HS-27A (cell line): ENCODE measurements around the gene HHATL.

ENCODE experiments used
- DNase-seq: peaks from one replicate; pipeline ENCODE4 v3.0.0-alpha.2; 2012; ENCODE audit warnings: low read depth, missing footprints

The HHATL gene

DNA sequence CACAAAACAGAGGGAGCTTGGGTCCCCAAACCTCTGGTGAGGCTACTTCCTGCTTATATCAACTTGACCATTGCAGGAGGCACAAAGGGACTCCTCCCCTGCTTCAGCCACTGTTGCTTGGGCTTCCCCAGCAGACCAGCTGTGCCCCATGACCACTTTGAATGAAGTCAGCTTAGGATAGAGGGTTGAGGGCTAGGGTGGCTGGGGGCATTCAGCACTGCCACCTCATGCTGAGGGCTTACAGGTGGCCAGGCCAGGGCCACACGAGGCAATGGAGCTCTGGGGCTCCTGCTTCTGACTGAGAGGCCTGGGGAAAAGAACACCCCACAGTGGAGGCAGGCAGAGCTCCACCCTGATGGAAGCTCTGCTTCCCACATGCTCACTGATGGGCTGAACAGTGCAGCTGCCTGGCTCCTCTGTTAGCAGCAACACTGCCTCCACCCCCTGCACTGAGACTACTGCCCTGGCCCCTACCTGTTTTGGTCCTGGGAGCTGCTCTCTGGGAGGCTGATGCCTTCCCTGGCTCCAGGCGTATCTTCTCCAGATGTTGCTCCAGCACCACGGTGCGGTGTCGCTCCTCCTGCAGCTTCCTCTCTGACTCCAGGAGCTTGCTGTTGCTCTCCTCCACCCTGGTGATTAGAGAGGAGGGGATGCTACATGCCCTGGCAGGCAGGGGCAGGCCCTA lies 10.2 kb upstream of the HHATL start:
- DNase-seq = no peak

DNA sequence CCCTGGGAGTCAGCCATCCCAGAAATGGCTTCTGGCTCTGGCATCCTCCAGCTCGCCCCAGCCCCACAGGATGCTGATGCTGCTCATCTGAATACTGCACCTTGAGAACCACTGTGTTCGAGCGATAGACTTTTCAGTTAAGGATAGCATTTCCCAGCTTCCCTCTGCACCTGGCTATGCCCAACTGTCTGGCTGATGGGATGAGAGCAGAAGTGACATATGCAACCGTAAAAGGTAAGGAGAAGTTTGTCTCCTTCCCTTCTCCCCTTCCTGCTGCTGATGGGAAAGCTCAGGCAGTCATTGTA lies 9.7 kb upstream of the HHATL start:
- DNase-seq = no peak

DNA sequence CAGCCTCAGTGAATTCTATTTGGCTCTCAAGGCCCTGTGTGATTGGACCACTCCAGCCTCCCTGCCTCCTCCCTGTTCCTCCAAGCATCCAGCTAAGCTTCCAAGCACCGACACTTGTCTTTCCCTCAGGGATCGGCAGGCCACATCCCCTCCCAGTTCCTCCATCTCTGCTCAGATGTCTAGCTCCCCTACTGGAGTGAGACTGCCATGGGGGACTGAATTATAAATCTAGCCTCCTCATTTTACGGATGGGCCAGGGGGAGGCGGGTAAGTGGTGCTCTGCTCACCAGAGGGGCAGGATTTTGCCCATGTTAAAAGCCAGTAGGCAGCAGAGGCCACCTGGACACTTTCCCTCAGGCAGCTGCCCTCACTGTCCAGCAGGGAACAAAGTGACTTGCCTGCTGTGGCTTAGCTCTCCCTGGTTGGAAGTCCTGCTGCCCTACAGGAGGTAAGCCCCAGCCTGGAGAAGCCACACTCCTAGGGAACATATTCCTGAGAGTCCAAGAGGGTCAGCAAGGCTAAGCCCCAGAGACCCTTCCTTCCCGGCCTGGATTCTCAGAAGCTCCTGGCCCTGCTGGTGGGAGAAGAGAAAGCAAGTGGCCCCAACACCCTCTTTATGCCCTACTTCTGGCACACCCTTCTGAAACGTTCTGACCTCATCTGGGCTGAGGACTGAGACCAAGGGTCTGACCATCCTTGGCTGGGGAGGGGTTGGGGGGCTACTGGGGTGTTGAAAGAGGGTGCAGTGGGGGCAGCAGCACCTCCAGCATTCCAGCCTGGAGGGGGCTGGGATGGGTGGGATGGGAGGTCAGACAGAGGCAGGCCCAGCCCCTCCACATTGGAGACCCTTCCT lies 9.1 kb upstream of the HHATL start:
- DNase-seq = no peak

DNA sequence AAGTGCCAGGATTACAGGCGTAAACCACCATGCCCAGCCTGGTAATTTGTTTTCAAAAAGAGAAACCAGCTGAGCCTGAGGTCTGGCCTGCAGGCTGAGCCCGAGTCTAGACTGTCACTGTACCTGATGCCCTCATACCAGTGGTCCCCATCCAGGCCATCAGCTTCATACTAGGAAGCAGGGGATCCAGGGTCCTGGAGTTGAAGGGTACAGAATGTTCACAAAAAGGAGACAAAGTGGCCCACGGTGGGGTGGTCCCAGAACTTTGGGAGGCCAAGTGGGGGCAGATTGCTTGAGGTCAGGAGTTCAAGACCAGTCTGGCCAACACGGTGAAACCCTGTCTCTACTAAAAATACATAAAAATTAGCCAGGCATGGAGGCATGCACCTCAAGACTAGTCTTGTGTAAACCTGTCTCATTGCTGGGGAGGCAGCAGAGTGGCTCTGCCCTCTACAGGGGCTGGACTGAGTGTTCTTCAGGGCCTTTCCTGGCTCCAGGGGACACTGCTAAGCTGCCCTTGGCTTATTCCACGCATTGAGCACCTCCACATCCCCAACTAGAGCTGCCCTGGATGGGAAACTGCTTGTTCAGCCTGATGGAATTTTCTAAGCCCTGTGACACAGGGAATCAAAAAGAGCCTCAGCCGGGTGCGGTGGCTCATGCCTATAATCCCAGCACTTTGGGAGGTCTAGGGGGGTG lies 7.9 kb upstream of the HHATL start:
- no peak for DNase-seq

DNA sequence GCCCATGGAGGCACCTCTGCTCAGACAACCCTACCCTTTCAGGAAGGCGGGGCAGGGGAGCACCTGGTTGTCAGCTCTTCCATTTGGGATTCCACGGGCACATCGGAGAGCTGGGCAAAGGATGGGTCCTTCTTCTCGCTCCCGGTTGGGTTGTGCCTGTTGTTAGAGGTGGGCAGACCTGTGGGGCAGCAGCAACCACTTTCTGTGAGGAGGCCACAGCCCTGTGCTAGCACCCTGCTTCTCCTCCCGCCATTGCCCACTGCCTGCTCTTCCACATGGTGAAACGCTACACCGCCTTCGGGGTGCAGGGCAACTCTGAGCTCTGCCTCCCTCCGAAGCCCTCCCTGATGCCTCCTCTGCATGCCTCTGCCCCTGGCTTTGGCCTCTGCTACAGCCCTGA lies 7.0 kb upstream of the HHATL start:
- no peak for DNase-seq

DNA sequence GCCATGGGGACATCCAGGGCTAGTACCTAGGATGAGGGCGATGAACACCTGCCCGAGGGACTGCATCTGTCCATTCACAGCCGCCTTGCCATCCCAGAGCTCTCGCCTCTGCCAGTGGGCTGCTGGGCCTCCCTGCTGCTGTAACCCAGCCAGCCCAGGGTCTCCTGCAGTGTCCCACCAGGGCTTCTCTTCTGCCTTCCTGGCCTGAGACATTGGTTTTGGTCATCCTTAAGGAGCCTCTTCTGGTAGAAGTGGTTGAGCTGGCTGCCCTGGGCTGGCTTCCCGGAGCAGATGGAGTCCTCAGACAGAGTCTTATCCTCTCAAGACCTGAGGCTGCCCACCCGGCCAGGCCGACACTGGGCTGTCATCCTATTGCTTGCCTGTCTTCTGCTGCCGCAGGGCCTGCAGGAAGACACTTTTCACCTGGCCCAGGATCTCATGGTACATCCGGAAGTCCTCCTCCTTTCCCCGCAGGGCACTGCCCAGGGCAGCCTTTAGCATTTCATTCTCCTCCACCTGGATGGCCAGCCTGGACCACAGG lies 6.1 kb upstream of the HHATL start:
- no peak for DNase-seq

DNA sequence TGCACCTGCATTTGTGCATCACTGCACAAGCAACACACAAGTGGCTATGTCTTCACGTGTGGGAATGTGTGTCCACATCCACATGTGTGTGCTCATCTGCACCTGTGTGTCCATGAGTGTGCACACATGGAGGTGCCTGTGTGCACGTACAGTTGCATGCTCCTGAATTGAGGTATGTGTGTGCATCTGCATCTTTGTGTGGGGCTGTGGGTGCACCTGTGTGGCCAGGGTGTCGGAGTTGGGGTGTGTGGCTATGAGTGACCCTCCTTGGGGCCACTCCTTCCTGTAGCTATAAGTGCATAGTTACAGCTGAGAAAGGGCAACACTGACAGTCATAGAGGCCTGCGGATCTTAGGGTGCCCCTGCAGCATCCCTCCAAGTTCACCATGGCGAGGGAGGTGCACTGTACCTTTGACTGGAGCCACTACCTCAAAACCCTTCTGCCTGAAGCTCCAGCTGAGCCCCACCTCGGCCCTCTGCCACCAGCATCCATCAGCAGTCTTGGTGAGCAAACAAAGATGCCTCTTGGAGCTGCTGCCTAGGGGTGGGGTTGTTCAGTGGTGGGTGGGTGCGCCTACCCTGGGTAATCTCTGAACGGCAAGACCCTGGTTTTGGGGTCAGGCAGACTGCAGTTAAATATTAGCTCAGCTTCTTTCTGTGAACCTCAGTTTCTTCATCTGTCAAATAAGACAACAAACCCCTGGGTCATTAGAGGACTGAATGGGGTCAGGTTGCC lies 5.2 kb upstream of the HHATL start:
- no peak for DNase-seq

DNA sequence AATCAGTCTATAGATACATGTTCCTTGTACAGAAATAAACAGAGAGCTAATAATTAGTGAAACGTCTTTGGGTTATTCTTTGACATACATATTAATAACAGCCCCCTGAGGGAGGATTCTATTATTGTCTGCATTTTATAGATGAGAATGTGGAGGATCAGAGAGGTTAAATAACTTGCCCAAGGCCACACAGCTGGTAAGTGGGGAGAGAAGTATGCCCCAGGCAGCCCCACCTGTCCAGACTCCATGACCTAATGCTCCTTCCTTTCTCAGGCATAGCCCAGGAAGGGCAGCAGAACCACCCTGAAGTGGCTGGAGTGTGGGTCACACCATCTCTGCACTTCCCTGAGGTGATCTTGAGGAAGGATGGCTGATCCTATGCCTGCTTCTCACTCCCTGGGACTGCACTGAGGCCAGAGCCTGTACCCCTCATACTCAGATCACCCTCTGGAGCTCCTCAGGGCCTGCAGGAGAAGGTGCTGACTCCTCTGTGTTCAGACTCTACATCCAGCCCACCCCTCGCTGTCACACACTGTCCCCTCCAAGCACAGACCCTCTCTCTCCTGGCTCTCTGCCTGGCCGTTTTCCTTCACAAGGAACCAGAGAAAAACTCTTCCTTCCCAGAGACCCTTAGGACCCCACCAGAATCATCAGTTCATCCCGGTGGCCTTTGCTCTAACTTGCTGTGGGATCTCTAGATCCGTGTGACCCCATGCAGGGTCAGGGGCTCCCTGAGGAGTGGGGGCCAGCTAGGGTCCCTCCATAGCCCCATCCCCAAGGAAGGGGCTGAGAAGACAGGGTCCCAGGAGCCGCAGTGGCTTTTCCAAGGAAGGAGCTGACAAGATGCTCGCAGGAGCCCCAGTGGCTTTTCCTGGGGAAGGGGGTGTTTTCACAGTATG lies 4.4 kb upstream of the HHATL start:
- DNase-seq = no peak

DNA sequence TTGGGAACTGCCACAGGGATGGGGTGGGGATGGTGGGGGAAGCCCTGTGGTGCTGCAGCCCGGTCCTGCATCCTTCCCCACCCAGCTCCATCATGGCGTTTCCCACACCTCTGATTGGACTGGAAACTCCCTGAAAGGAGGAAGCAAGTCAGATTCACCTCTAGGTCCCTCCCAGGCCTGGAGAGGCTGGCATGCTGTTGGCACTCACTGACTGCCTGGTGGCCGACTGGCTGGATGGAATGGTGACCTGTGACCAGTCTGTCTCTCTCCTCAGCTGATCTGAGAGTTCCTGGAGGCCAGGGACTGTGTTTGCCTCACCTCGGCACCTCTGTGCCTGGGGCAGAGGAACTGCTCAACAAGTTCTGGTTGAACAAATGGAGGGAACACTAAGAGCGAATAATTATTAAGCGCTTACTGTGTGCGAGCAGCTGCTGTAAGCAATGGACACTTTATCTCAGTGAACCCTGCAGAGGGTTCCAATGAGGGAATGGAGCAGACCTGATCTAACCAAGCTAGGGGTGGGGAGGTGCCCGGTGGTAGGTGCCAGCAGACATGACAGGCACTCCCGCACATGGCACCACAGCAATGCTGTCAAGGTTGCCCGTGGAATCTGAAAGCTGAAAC lies 3.5 kb upstream of the HHATL start:
- no peak for DNase-seq

DNA sequence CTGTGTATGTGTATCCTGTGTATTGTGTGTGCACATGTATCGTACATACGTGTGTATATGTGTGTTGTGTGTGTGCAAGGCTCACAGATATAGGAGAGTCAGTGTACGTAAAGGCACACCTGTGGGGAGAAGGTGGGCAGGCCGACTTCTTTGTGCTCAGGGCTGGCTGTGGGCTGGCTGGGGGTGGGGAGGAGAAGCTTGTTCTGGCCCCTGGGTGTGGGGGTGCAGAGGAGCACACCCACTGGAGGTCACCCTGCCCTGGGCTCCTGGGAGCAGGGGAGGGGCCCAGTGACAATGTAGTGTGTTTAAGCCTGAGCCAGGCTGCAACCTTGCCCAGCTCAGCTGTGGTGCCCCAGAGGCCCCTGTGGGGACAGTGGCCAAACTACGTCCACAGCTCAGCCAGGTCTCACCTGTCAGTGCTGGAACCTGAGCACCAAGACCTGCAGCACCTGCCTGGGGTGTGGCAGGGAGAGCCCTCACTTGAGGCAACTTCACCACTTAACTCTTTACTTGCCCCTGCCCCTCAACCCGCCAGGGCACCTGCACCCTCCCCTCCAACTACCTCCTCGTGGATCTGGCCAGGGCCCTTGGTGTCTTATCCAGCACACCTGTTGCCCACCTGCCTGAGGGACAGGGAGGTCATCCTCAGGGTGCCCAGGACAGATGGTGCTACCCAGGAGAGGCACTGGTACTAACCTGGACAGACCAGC lies 2.6 kb upstream of the HHATL start:
- DNase-seq = no peak

DNA sequence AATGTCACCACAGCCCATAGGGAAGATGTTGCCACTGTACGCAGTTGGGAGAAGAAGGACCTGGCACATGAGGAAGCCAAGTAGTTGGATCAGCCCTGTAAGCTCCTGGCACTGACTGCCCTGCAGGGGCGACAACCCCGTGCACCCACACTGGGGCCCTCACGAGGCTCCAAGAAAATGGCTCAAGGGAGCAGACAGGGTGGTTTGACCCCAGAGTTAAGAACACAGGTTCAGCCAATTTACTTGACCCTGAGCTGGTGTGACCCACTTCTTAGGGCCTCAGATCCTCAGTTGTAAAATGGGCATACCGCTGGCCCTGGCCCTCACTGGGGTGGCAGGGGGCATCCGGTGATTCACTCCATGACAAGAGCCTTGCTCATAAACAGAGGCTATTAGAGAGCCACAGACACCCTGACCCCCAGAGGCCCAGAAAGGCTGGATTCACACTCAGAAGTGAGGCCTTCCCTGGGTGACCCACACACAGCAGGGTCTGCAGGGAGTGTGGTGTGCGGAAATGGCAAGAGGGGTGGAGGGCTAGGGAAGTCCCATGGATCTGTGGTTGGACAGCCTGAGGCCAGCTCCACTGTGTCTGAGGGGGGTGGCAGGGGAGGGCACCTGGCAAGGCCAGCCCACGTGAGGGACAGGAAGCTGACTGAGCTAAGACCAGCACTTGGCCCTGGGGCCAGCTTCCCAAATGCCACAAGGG lies 1.7 kb upstream of the HHATL start:
- DNase-seq = no peak

DNA sequence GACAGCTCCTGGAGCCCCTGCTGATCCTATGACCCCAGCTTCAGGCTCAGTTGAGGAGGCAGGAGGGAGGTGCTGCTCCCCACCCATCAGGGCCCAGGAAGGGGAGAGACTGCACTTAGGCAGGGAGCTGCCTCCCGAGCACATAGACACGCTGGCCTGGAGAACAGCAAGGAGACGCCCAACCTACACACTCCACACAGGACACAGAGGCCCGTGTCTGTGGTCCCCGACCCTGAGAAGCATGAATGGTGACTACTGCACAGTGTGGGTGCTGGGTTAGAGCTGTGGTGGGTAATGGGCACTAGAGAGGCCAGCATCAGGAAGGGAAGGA lies 1.1 kb upstream of the HHATL start:
- DNase-seq = no peak

DNA sequence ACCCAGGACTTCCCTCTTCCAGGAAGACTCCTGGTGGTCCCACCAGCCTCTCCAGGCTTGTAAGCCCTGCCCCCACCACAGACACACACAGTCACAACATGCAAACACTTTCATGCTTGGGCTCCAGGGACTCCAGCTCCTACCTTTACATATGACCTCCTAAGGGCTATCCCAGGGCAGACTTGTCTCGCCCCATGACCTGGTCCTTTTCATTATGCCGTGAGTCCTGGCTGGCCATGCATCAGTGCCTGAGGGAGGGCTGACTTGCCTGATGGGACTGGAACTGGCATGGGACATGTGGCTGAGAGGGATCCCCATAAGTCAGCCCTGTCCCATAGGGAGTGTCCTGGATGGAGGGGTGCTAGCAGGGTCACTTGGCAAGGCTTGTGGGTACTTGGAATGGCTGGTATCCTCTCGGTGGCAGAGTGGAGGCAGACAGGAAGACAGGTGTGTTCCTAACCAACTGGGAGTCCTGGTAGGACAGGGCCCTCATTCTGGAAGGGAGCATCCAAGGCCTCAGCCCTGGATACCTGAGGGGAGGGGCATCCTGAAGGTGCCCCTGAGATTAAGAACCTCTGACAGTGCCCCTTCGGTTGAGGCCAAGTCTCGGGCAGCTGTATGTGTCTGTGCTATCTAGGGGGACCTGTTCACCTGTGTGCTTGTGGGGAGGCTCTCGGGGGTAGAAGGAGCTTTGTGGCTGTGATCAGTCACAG lies 540 bp upstream of the HHATL start:
- no peak for DNase-seq

DNA sequence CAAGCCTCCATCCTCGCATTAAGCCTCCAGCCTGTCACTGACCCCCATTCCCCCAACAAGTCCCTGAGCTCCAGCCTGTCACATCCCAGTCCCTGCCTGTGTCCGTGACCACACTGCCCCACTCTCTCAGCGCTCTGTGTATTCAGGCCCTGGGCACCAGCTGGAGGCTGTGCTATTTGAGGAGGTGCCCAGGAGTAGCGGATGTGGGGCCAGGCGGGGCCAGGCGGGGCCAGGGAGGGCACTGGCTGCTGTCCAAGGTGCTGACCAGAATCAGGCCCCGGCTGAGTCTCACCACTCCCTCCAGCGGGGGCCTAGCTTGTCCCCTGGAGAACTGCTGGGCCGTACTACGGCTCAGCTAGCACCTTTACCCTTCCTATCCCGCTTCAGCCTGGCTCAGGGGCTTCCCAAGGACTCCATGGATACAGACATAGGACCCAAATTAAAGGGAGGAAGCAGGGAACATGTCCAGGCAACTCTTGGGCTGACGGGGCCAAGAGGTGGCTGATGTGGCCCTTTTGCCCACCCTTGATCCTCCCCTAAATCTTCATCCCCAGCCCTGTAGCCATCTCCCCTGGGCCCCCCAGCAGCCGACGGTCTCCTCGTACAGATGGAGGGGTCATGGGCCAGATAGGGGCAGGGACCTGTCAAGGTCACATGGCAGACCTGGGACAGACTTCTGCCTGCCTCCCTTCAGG lies 1.1 kb downstream of the HHATL start:
- no peak for DNase-seq

DNA sequence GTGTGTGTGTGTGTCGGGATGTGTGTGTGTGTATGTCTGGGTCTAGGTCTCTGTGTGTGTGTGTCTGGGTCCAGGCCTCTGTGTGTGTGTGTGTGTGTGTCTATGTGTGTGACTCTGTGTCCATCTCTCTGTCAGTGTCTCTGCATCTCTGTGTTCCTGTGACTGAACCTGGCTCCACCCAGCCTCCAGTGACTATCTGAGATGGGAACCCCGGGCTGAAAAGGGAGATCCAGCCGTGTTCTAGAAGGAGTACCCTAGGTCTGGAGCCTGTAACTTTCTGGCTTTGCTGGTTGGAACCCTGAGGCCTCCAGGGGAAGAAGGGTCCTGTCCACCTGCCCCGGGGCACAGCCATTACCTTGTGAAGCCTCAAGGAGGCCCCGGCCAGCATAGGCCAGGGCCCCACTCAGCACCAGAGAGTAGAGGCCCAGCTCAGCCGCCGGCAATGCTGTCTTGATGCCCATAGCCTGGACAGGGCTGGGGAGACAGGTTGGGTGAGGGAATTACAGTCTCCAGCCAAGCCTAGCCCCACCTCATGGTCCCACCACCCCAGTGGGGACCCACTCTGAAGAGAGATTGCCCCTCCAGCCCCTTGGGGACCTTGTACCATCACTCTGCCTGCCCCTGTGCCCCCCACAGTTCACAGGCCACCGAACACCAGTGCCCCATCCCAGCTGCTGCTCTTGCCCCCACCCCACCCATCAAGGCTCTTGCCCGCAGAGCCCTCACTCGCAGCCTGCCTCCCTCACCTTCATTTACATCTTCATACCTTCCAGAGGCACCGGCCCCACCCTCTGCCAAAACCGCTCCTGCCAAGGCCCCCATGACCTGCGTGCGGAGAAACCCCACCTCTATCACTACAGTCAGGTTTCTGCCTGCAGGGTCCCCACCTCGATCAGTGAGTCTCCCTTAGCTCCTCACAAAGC lies 2.0 kb downstream of the HHATL start:
- DNase-seq = no peak

DNA sequence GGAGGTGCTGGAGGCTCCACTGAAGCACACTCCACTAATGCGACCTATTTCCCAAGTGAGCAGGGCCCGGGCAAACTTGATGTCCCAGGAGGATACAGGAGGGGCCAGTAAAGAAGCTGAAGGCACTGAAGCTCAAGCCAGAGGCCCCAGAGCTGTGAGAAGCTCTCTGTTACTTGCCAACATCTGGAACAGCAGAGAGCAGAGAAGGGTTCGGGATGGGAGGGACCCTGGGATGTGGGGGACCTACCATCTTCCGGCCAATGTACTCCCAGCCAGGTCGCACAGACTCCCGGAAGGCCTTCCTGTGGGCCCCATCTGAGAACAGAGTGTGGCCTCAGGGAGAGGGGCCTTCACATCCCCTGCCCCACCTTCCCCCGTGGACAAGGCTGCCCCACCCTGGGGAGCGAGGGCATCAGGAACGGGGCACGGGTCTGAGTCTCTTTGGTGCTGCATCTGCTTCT lies 3.1 kb downstream of the HHATL start:
- no peak for DNase-seq

DNA sequence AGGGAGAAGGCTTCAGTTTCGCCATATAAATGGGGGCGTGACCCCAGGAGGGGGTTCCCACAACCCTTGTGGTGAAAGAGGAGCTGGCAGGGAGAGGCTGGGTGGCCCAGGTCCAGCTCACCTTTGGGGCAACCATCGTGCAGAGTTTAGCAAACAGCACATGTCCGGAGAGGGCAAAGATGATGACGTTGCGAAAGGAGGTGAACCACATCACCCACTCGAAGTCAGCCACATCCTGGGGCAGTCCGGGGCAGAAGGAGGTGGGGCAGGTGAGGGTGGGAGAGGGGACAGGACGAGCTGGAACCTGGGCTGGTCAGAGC lies 3.7 kb downstream of the HHATL start:
- DNase-seq = no peak
